ENCODE measurements around the gene RASAL3.

DNA sequence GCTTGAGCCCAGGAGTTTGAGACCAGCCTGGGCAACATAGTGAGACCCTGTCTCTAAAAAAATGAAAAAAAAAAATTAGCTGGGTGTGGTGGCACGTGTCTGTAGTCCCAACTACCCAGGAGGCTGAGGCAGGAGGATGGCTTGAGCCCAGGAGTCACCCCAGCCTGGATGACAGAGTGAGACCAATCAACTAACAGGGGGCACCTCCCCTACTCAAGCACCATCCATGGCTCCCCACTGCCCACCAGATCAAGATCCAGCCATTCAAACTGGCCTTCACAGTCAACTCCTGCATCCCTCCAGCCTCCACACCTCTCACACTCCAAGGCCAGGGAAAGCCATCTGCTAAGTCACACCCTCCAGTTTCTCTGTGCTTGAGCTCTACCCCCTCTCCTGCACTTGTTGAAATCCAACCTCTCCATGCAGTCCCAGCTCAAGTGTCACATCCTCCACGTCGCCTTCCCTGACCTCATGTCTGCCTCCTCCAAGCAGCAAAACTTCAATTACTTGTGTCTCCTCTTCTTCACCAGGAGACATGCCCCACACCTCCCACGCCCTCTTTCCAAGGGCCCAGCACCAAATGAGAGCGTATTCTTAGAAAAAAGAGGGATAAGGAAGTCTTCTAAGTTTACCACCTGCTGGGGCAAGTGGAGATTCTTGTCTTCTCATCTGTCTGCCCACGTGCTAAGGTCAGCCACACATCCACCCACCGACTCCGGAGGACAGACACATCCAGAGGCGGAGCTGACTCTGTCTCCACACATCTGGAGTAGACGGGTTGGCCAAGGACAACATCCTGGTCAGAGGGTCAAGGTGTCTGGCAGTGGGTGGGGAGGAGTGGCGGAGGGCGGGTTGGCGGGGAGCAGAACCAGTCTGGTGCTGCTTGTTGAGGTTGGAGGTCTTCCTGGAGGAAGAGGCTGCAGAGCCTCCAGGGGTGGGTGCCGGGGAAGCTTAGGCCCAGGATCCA, 43.0 kb upstream of the RASAL3 start:
- TF ChIP-seq CTCF (conservative IDR thresholded peaks at IDR 0.05; ENCODE audit: low read depth, low read length) (no peak), EZH2phosphoT487 (IDR thresholded peaks at IDR 0.05; ENCODE audit: borderline replicate concordance, low read length) (no peak)

Measured in PC-3 (cell line).